Esophagus (tissue), 2 donors: Measurements from ENCODE around the gene CCDC90B. TPM values are rescaled to one million over a fixed set of nuclear protein-coding genes. Genes with fewer than 3 reads are reported as not detected.
"Not testable (repeated sequence)": the region's sequence is repeated elsewhere in the genome, so short reads cannot be mapped to it uniquely, and the experiment has no call there.

ENCODE experiments used
- H3K27ac ChIP-seq, 2 donors: one replicate each; pipeline ENCODE4 v1.5.1; 2013; ENCODE audit warnings: low read depth in 2 of 2, mild to moderate bottlenecking in 2 of 2, inconsistent platforms in 1 of 2, low read length in 1 of 2, moderate library complexity in 1 of 2
- H3K27me3 ChIP-seq, 2 donors: one replicate each; pipeline ENCODE4 v1.6.1; 2013; ENCODE audit warnings: low read length in 2 of 2, control low read depth in 1 of 2, mild to moderate bottlenecking in 1 of 2; ENCODE audit not compliant: insufficient read depth in 2 of 2, control insufficient read depth in 1 of 2
- H3K36me3 ChIP-seq, 2 donors: one replicate each; pipeline ENCODE4 v1.6.1; 2013; ENCODE audit warnings: low read length in 1 of 2; ENCODE audit not compliant: control insufficient read depth in 2 of 2, insufficient read depth in 2 of 2
- H3K4me1 ChIP-seq, 2 donors: one replicate each; pipeline ENCODE4 v1.6.1; 2013; ENCODE audit warnings: low read length in 1 of 2; ENCODE audit not compliant: control insufficient read depth in 2 of 2, insufficient read depth in 2 of 2
- H3K4me3 ChIP-seq, 2 donors: one replicate each; pipeline ENCODE4 v1.5.1; 2013; ENCODE audit warnings: low read length in 2 of 2, mild to moderate bottlenecking in 2 of 2, low read depth in 1 of 2, moderate library complexity in 1 of 2
- H3K9me3 ChIP-seq, 2 donors: one replicate each; pipeline ENCODE4 v1.6.1; 2013; ENCODE audit warnings: mild to moderate bottlenecking in 2 of 2, low read depth in 1 of 2, low read length in 1 of 2, moderate library complexity in 1 of 2; ENCODE audit not compliant: control insufficient read depth in 2 of 2, insufficient read depth in 1 of 2
- WGBS, 2 donors: extraction: QIAGEN DNeasy Blood & Tissue Kit; methylation state at CpG; one replicate each; pipeline ENCODE4 v1.1.7; 2013; 5-methylcytosine and 5-hydroxymethylcytosine counted together
- polyA plus RNA-seq, 2 donors: library from polyadenylated mRNA; stranded (reverse); fragments of 200-250 nt; gene quantifications; one replicate each; pipeline ENCODE4 v1.2.3, GENCODE V29; 2013
- donor health status: healthy with polysubstance abuse.
- donor health status: Bipolar disorder and iron deficiency.

The CCDC90B gene
- polyA plus RNA-seq, 2 donors = 27.3 to 38.4 TPM

DNA sequence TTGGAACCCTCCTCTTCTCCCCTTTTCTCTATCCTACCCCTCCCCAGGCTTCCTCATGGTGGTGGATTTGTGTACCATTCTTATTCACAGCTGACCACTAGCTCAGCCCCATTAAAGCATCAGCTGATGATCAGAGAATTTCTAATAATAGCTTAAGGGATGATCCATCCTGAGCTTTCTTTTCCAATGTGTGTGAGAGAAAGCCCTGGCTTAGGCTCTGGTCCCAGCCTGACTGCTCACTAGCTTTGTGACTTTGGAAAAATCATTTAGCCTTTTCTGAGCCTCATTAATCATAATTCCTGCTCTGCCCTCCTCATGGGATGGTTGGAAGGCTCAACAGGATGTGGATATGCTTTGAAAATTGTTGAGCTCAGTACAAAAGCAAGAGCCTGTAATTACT is 26.3 kb upstream of the CCDC90B start:
- no peak overlapping the region for H3K27ac ChIP-seq
- no peaks in the 10 kb centered on the region for H3K4me1 ChIP-seq
- no peaks in the 10 kb centered on the region for H3K27me3 ChIP-seq
- no peaks in the 10 kb centered on the region for H3K36me3 ChIP-seq
- no peaks in the 10 kb centered on the region for H3K9me3 ChIP-seq
- no peak overlapping the region for H3K4me3 ChIP-seq

DNA sequence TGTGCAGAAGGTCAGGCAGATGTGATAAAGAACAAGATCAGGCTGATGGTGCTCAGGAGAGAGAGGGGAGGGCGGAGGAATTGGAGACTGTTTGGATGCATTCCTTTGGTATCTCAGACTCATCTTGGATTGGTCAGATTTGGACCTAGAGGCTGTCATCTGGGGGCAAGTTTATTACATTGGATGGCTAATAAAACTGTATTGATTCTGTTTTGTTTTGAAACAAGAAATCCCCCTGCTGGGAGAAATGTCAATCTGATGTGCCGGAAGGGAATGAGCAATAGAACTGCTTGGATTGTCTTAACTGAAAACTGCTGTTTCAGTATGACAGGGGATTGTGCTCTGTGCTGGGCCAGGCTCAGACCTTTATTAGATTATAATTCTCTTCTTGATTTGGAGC is 25.5 kb upstream of the CCDC90B start:
- Histone ChIP-seq H3K36me3 (no peaks in the 10 kb centered on the region), H3K9me3 (no peaks in the 10 kb centered on the region), H3K4me1 (no peaks in the 10 kb centered on the region), H3K27me3 (no peaks in the 10 kb centered on the region), H3K4me3 (no peak overlapping the region), H3K27ac (no peak overlapping the region)
- 80 to 94% methylated on average over 2 of the region's 2 CpGs for WGBS, 2 donors

DNA sequence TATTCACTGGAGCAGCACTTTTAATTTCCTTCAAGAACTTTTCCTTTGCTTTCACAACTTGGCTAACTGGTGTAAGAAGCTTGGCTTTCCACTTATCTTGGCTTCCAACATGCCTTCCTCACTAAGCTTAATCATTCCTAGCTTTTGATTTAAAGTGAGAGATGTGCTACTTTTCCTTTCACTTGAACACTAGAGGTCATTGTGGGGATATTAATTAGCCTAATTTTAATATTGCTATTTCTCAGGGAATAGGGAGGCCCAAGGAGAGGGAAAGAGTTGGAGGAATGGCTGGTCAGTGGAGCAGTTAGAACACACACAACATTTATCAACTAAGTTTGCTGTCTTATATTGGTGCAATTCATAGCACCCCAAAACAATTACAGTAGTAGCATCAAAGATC is 24.6 kb upstream of the CCDC90B start:
- no peaks in the 10 kb centered on the region for H3K27me3 ChIP-seq
- no peaks in the 10 kb centered on the region for H3K4me1 ChIP-seq
- no peak overlapping the region for H3K4me3 ChIP-seq
- no peaks in the 10 kb centered on the region for H3K36me3 ChIP-seq
- H3K27ac ChIP-seq = no peak overlapping the region
- H3K9me3 ChIP-seq = no peaks in the 10 kb centered on the region

DNA sequence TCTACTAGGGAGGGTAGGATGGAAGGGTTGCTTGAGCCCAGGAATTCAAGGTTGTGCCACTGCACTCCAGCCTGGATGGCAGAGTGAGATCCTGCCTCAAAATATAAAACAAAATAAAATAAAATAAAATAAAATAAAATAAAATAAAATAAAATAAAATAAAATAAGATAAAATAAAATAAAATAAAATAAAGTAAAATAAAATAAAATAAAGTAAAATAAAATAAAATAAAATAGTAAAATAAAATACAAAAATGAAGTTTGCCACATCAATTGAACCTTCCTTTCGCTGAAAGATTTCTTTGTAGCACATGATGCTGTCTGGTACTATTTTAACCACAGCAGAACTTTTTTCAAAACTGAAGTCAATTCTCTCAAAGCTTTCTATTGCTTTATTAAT is 22.4 kb upstream of the CCDC90B start:
- not testable (repeated sequence) for H3K4me1 ChIP-seq, H3K27me3 ChIP-seq, H3K27ac ChIP-seq, H3K36me3 ChIP-seq, H3K9me3 ChIP-seq, H3K4me3 ChIP-seq
- WGBS, 2 donors = 95 to 97% methylated on average over 1 of the region's 1 CpG

DNA sequence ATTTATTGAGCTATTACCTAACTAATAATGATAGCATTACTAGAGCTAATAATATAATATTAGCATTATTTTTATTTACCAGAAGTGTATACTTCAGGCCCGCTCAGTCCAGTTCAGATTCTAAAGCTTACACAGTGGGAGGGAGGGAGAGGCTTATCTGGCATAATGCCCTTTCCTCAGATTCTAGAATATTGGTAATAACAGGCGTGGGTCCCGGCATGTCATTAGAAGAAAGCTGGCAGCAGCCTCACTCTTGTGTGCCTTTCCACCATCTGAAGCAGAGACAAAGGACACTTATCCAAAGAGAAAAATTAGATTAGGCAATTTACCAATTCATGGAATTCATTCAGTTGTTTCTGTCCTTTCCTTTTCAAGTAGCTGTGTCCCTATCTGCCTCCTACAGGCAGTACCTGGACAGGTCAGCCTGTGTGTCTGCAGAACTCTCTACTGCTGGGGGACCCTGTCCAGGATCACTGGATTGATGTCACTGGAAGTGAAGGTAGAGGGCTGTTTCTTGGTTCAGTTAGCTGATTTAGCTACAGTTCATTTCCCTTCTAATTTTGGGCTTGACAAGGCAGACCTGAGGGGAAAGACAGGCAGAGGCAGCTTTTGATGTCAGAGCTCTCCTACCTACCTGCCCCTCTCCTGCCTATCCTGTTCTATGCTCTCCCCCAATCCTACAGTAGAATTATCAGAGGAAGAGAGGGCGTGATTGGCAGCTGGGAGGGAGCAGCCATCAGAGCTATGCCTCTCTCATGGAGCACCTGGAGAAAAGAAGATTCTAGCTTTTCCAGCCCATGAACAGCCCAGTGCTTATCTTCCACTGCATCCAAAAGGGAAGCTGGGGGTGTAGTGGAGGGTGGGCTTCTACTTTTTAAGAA is 20.3 kb upstream of the CCDC90B start:
- no peaks in the 10 kb centered on the region for H3K36me3 ChIP-seq
- H3K27ac ChIP-seq = no peak overlapping the region
- H3K27me3 ChIP-seq = no peaks in the 10 kb centered on the region
- no peaks in the 10 kb centered on the region for H3K9me3 ChIP-seq
- 77 to 81% methylated on average over 4 of the region's 4 CpGs for WGBS, 2 donors
- no peaks in the 10 kb centered on the region for H3K4me1 ChIP-seq
- no peak overlapping the region for H3K4me3 ChIP-seq

DNA sequence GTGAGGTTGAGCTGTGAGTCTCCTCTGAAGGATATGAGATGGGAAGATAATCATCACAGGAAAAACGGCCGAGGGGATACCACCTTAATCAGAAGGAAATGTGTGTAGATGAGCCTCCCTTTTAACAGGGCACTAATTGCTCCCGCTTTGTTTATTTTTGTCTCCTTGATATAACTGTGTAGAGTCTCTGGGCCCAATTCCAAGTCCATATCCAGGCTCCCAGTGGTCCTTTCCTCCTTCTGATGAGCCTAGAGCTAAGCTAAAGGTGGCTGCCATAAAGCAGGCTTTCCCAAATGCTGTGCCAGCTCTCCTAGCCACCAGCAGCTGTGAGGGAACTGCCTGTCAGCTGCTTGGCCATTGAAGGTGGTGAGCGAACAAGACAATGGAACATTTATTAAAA is 17.1 kb upstream of the CCDC90B start:
- H3K9me3 ChIP-seq = no peaks in the 10 kb centered on the region
- H3K27me3 ChIP-seq = no peaks in the 10 kb centered on the region
- H3K36me3 ChIP-seq = no peaks in the 10 kb centered on the region
- no peak overlapping the region for H3K27ac ChIP-seq
- H3K4me1 ChIP-seq = no peaks in the 10 kb centered on the region
- 63 to 64% methylated on average over 4 of the region's 4 CpGs for whole genome bisulfite sequencing, 2 donors
- H3K4me3 ChIP-seq = no peak overlapping the region

DNA sequence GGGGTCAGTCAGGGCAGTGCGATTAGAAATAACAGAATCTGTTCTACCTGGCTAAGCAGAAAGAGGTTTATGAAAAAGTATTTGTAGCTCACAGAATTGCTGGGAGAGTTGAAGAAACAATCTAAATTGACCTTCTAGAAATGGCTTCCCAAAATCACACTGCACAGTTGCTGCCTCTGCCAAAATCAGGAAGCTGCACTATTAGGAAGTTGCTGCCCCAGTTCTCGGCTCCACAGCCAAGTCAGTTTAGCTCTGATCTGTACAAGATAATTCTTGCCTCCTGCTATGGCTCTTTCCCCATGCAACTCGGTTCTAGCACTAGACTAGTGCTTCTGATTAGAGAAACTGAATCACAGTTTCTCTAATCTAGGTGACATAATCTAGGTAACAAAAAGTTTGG is 16.0 kb upstream of the CCDC90B start:
- Histone ChIP-seq H3K4me3 (no peak overlapping the region), H3K9me3 (no peaks in the 10 kb centered on the region), H3K27ac (no peak overlapping the region), H3K27me3 (no peaks in the 10 kb centered on the region), H3K36me3 (no peaks in the 10 kb centered on the region), H3K4me1 (no peaks in the 10 kb centered on the region)
- WGBS, 2 donors = 67 to 76% methylated on average over 3 of the region's 3 CpGs

DNA sequence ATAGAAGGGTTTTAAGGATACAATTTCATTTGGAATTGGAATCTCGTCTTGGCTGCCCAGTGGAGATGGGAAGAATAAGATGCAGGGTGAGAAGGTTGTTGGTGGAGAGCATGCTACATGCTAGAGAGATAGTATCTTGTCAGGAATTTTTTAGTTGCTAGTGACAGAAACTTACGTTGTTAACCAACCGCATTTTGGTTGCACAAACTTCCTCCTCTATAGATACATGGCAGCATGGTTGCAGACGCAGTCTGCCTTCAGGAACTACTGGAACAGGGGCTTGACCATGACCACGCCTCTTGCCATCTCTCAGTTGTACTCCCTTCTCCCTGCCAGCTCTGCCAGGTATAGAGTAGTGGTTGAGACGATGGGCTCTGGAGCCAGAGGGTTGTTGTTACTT is 13.5 kb upstream of the CCDC90B start:
- 90 to 91% methylated on average over 6 of the region's 6 CpGs for WGBS, 2 donors
- Histone ChIP-seq H3K27me3 (no peaks in the 10 kb centered on the region), H3K9me3 (no peaks in the 10 kb centered on the region), H3K4me1 (no peaks in the 10 kb centered on the region), H3K4me3 (no peak overlapping the region), H3K27ac (no peak overlapping the region), H3K36me3 (no peaks in the 10 kb centered on the region)

DNA sequence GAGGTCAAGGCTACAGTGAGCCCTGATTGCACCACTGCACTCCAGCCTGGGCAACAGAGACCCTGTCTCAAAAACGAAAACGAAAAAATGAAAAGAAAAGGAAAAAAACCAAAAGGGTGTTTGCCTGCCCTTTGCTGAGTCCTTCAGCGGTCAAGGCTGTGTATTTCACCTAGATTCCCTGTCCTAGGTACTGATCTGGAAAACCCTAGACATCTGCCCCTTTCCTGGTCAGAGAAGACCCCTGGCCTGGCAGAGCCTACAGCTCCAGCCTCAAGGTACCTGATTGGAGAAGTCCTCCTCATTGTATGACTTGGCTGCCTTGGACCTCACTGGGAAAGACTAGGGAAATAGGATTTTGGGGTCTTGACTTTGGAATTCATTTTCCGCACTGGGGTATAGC is 8.0 kb upstream of the CCDC90B start:
- Histone ChIP-seq H3K27me3 (no peaks in the 10 kb centered on the region), H3K27ac (no peak overlapping the region), H3K36me3 (no peaks in the 10 kb centered on the region), H3K9me3 (no peaks in the 10 kb centered on the region), H3K4me1 (no peaks in the 10 kb centered on the region), H3K4me3 (no peak overlapping the region)
- WGBS, 2 donors = 89 to 98% methylated on average over 4 of the region's 4 CpGs

DNA sequence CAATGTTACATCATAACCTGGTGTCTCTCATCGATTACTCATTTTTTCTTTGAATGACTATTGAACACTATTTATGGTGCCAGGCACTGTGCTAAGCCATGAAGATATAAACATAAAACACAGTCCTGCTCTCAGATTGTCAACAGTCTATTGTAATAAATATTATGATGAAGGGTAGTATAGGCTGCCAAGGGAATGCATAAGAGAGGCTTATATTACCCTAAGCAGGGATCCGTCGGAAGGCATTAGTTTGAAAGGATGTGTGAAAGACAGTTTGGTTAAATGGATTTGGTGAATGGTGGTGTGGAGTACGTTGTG is 7.2 kb upstream of the CCDC90B start:
- Histone ChIP-seq H3K9me3 (no peaks in the 10 kb centered on the region), H3K27ac (no peak overlapping the region), H3K4me1 (no peaks in the 10 kb centered on the region), H3K36me3 (no peaks in the 10 kb centered on the region), H3K27me3 (no peaks in the 10 kb centered on the region), H3K4me3 (no peak overlapping the region)
- WGBS, 2 donors = 74 to 76% methylated on average over 4 of the region's 4 CpGs
